Iris pigment epithelial cell (primary cell): ENCODE measurements around the gene NTNG2.

ENCODE experiments used
- DNase-seq: peaks from one replicate; pipeline ENCODE4 v3.0.0-alpha.2; 2011; ENCODE audit warnings: low read depth

Gene NTNG2

GRCh38 chr9:132201780-132202703, 40.2 kb downstream of the NTNG2 start:
- DNase-seq: no peak

GRCh38 chr9:132204883-132205282, 43.0 kb downstream of the NTNG2 start:
- no peak for DNase-seq

- no peak for DNase-seq
Measured at GRCh38 chr9:132207215-132207614, 45.4 kb downstream of the NTNG2 start.

- DNase-seq: no peak
Measured at GRCh38 chr9:132207839-132208615, 46.2 kb downstream of the NTNG2 start.

- DNase-seq: no peak
Measured at GRCh38 chr9:132209228-132209627, 47.4 kb downstream of the NTNG2 start.

- DNase-seq: peak; percentile 55
Measured at GRCh38 chr9:132210472-132211145, 48.8 kb downstream of the NTNG2 start.

GRCh38 chr9:132211570-132211969, 49.7 kb downstream of the NTNG2 start:
- no peak for DNase-seq

GRCh38 chr9:132214027-132214622, 52.3 kb downstream of the NTNG2 start:
- DNase-seq: peak; percentile 92

GRCh38 chr9:132216861-132217619, 55.2 kb downstream of the NTNG2 start:
- DNase-seq: peak; percentile 49

GRCh38 chr9:132218208-132218607, 56.4 kb downstream of the NTNG2 start:
- no peak for DNase-seq

- DNase-seq: no peak
Measured at GRCh38 chr9:132221941-132222340, 60.1 kb downstream of the NTNG2 start.

GRCh38 chr9:132224645-132225044, 62.8 kb downstream of the NTNG2 start:
- DNase-seq: no peak

- DNase-seq: no peak
Measured at GRCh38 chr9:132226571-132227430, 64.9 kb downstream of the NTNG2 start.

- no peak for DNase-seq
Measured at GRCh38 chr9:132228062-132228461, 66.2 kb downstream of the NTNG2 start.

- no peak for DNase-seq
Measured at GRCh38 chr9:132230605-132231004, 68.7 kb downstream of the NTNG2 start.

GRCh38 chr9:132231019-132231701, 69.3 kb downstream of the NTNG2 start:
- no peak for DNase-seq

- DNase-seq: no peak
Measured at GRCh38 chr9:132232522-132232921, 70.7 kb downstream of the NTNG2 start.

- no peak for DNase-seq
Measured at GRCh38 chr9:132233138-132233537, 71.3 kb downstream of the NTNG2 start.

GRCh38 chr9:132234535-132234934, 72.7 kb downstream of the NTNG2 start:
- no peak for DNase-seq

GRCh38 chr9:132235125-132235524, 73.3 kb downstream of the NTNG2 start:
- DNase-seq: no peak
